H9 (cell line): ENCODE measurements around the gene AIG1. TPM values are rescaled to one million over a fixed set of nuclear protein-coding genes. Genes with fewer than 3 reads are reported as not detected.

Experiments
- DNase-seq: peaks from one replicate; pipeline ENCODE4 v3.0.0-alpha.2; 2017
- H2AFZ ChIP-seq: one replicate; pipeline ENCODE4 v1.6.1; 2013; ENCODE audit warnings: mild to moderate bottlenecking, low read length, control low read depth, moderate library complexity
- H2AK5ac ChIP-seq: 2 replicates; pipeline ENCODE4 v1.6.1; 2013; ENCODE audit warnings: low read length, control low read depth, mixed read lengths; ENCODE audit not compliant: insufficient read length
- H2BK120ac ChIP-seq: one replicate; pipeline ENCODE4 v1.6.1; 2013; ENCODE audit warnings: low read depth, mild to moderate bottlenecking, low read length, control low read depth, inconsistent platforms; ENCODE audit not compliant: poor library complexity, severe bottlenecking
- H2BK12ac ChIP-seq: 2 replicates; pipeline ENCODE4 v1.6.1; 2013; ENCODE audit warnings: low read length, control low read depth, mixed read lengths, low read depth; ENCODE audit not compliant: insufficient read length
- H2BK15ac ChIP-seq: 2 replicates; pipeline ENCODE4 v1.6.1; 2013; ENCODE audit warnings: low read depth, low read length, control low read depth
- H2BK20ac ChIP-seq: one replicate; pipeline ENCODE4 v1.6.1; 2013; ENCODE audit warnings: low read depth, mild to moderate bottlenecking, low read length, control low read depth, inconsistent platforms; ENCODE audit not compliant: poor library complexity, severe bottlenecking
- H2BK5ac ChIP-seq: 2 replicates; pipeline ENCODE4 v1.6.1; 2013; ENCODE audit warnings: low read length, control low read depth, mixed read lengths; ENCODE audit not compliant: insufficient read length
- H3K14ac ChIP-seq: 2 replicates; pipeline ENCODE4 v1.6.1; 2013; ENCODE audit warnings: low read length, control low read depth; ENCODE audit not compliant: insufficient read depth
- H3K18ac ChIP-seq: 2 replicates; pipeline ENCODE4 v1.6.1; 2013; ENCODE audit warnings: low read depth, mild to moderate bottlenecking, mixed read lengths, low read length, control low read depth; ENCODE audit not compliant: insufficient read length
- H3K23ac ChIP-seq: 2 replicates; pipeline ENCODE4 v1.6.1; 2013; ENCODE audit warnings: low read length, control low read depth, mixed read lengths, low read depth; ENCODE audit not compliant: insufficient read length
- H3K23me2 ChIP-seq: 2 replicates; pipeline ENCODE4 v1.6.1; 2013; ENCODE audit warnings: low read depth, mild to moderate bottlenecking, mixed read lengths, low read length, control low read depth; ENCODE audit not compliant: insufficient read length, poor library complexity, severe bottlenecking
- H3K27ac ChIP-seq: 2 replicates; pipeline ENCODE4 v1.5.1; 2013; ENCODE audit warnings: low read length, control low read depth, mixed read lengths, low read depth; ENCODE audit not compliant: insufficient read length
- H3K27me3 ChIP-seq: 2 replicates; pipeline ENCODE4 v1.6.1; 2013; ENCODE audit warnings: low read length, control low read depth, inconsistent platforms; ENCODE audit not compliant: insufficient read depth
- H3K4ac ChIP-seq: 2 replicates; pipeline ENCODE4 v1.6.1; 2013; ENCODE audit warnings: low read depth, mild to moderate bottlenecking, control low read depth, inconsistent platforms, low read length, moderate library complexity
- H3K4me1 ChIP-seq: 2 replicates; pipeline ENCODE4 v1.6.1; 2013; ENCODE audit warnings: low read length, control low read depth, inconsistent platforms; ENCODE audit not compliant: insufficient read depth
- H3K4me2 ChIP-seq: 2 replicates; pipeline ENCODE4 v1.6.1; 2013; ENCODE audit warnings: low read length, control low read depth, mixed read lengths; ENCODE audit not compliant: insufficient read length, insufficient read depth
- H3K56ac ChIP-seq: 2 replicates; pipeline ENCODE4 v1.6.1; 2013; ENCODE audit warnings: low read depth, mild to moderate bottlenecking, mixed read lengths, low read length, control low read depth; ENCODE audit not compliant: insufficient read length
- H3K79me1 ChIP-seq: 2 replicates; pipeline ENCODE4 v1.6.1; 2013; ENCODE audit warnings: low read depth, mild to moderate bottlenecking, moderate library complexity, low read length, control low read depth, inconsistent platforms; ENCODE audit not compliant: insufficient read depth, poor library complexity, severe bottlenecking
- H3K79me2 ChIP-seq: 2 replicates; pipeline ENCODE4 v1.6.1; 2013; ENCODE audit warnings: low read length, control low read depth, inconsistent platforms; ENCODE audit not compliant: insufficient read depth
- H3K9ac ChIP-seq: 2 replicates; pipeline ENCODE4 v1.6.1; 2013; ENCODE audit warnings: low read length, control low read depth, mixed read lengths; ENCODE audit not compliant: insufficient read length; ENCODE audit errors: extremely low read depth
- H3K9me3 ChIP-seq: one replicate; pipeline ENCODE4 v1.6.1; 2013; ENCODE audit warnings: low read depth, low read length, inconsistent platforms; ENCODE audit not compliant: control insufficient read depth
- H3T11ph ChIP-seq: one replicate; pipeline ENCODE4 v1.6.1; 2013; ENCODE audit warnings: mild to moderate bottlenecking, low read length, control low read depth, inconsistent platforms
- H4K20me1 ChIP-seq: one replicate; pipeline ENCODE4 v1.6.1; 2013; ENCODE audit not compliant: control insufficient read depth, insufficient read length, insufficient read depth
- H4K5ac ChIP-seq: 2 replicates; pipeline ENCODE4 v1.6.1; 2013; ENCODE audit warnings: low read depth, mild to moderate bottlenecking, mixed read lengths, low read length, control low read depth; ENCODE audit not compliant: insufficient read length
- H4K8ac ChIP-seq: replicated peaks from 2 replicates; pipeline ENCODE4 v1.6.1; 2013; ENCODE audit warnings: low read length, control low read depth, mixed read lengths, low read depth; ENCODE audit not compliant: insufficient read length
- H4K91ac ChIP-seq: 2 replicates; pipeline ENCODE4 v1.6.1; 2013; ENCODE audit warnings: low read depth, mild to moderate bottlenecking, moderate library complexity, mixed read lengths, low read length, control low read depth; ENCODE audit not compliant: insufficient read length
- H3K27ac Mint-ChIP-seq, 3 experiments: 2 replicates in 2 of 3; 3 replicates in 1 of 3; pipeline ENCODE4 v1.8.0; 2020 to 2021; ENCODE audit warnings: mixed read lengths in 3 of 3, mild to moderate bottlenecking in 1 of 3, moderate library complexity in 1 of 3
- H3K27me3 Mint-ChIP-seq: 2 replicates; pipeline ENCODE4 v1.8.0; 2021; ENCODE audit warnings: low read depth, mild to moderate bottlenecking, moderate library complexity, mixed read lengths
- H3K36me3 Mint-ChIP-seq, 3 experiments: 2 replicates in 2 of 3; 3 replicates in 1 of 3; pipeline ENCODE4 v1.8.0; 2020 to 2021; ENCODE audit warnings: low read depth in 3 of 3, mixed read lengths in 3 of 3; ENCODE audit not compliant: insufficient read depth in 1 of 3
- H3K4me1 Mint-ChIP-seq, 2 experiments: 2 replicates each; pipeline ENCODE4 v1.8.0; 2020; ENCODE audit warnings: mixed read lengths in 2 of 2
- H3K4me3 Mint-ChIP-seq, 2 experiments: 2 replicates in 1 of 2; 3 replicates in 1 of 2; pipeline ENCODE4 v1.8.0; 2020 to 2021; ENCODE audit warnings: mild to moderate bottlenecking in 2 of 2, mixed read lengths in 2 of 2, moderate library complexity in 1 of 2
- H3K9me3 Mint-ChIP-seq, 2 experiments: 2 replicates in 1 of 2; 3 replicates in 1 of 2; pipeline ENCODE4 v1.8.0; 2020; ENCODE audit warnings: mild to moderate bottlenecking in 2 of 2, mixed read lengths in 2 of 2, moderate library complexity in 1 of 2
- CTCF ChIP-seq: fragments of 200-600 bp; sonication (generic); conservative IDR thresholded peaks from 3 replicates; pipeline ENCODE4 v1.8.0; 2021; ENCODE audit warnings: antibody characterized with exemption, mild to moderate bottlenecking
- WGBS: extraction: QIAGEN DNeasy Blood & Tissue Kit; methylation state at CpG from one replicate; pipeline ENCODE4 v1.1.7; 2013; ENCODE audit warnings: missing lambda C conversion rate, low lambda C conversion rate, mixed read lengths; ENCODE audit not compliant: insufficient read length; ENCODE audit errors: extremely low coverage; 5-methylcytosine and 5-hydroxymethylcytosine counted together
- total RNA-seq: library from RNA; stranded (reverse); gene quantifications from 2 replicates; pipeline ENCODE4 v1.2.1, GENCODE V29; 2021

Gene AIG1
- total RNA-seq, 1 experiment from 2014 or later: 44.6 TPM

DNA sequence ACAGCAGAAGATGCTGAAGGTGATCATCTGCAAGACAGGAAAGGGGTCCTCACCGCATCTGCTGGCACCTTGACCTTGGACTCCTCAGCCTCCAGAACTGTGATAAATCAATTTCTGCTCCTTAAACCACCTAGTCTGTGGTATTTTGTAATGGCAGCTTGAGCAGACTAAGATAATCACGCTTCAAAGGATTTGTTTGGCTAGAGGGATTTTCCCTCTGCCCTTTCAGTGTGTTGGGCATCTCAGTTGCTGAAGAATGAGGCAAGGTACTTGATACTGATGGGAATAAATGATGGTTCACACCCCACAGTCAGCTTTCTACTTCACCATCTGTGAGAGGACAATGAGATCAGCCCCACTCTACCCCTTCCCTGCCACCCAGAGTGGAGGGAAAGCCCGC is 329.6 kb downstream of the AIG1 start:
- no peaks in the 10 kb centered on the region for H3K9me3 ChIP-seq
- no peak overlapping the region for H4K91ac ChIP-seq
- no peak overlapping the region for H2BK5ac ChIP-seq
- no peaks in the 10 kb centered on the region for H3K27me3 ChIP-seq
- no peaks in the 10 kb centered on the region for H3K79me2 ChIP-seq
- no peak overlapping the region for H3K27ac Mint-ChIP-seq
- no peak overlapping the region for H2AK5ac ChIP-seq
- H3K14ac ChIP-seq: no peak overlapping the region
- H3K79me1 ChIP-seq: no peaks in the 10 kb centered on the region
- no peak overlapping the region for H3K23ac ChIP-seq
- H3K9me3 Mint-ChIP-seq: no peaks in the 10 kb centered on the region
- H3K27ac ChIP-seq: no peak overlapping the region
- H3K23me2 ChIP-seq: no peaks in the 10 kb centered on the region
- no peak overlapping the region for H3K18ac ChIP-seq
- H3K4me1 Mint-ChIP-seq: peaks cover 0 to 5% of the 10 kb centered on the region in 2 experiments; a peak in 2 of 4 replicates
- no CpG with 5 or more reads among the region's 3 CpGs for WGBS
- H3K4me3 Mint-ChIP-seq: no peak overlapping the region
- H3K4me1 ChIP-seq: no peaks in the 10 kb centered on the region
- no peak overlapping the region for H3K56ac ChIP-seq
- H3K27me3 Mint-ChIP-seq: no peaks in the 10 kb centered on the region
- H3K9ac ChIP-seq: no peak overlapping the region
- no peak overlapping the region for H4K5ac ChIP-seq
- H4K20me1 ChIP-seq: no peaks in the 10 kb centered on the region
- H3K36me3 Mint-ChIP-seq: no peaks in the 10 kb centered on the region
- no peak overlapping the region for H2BK20ac ChIP-seq
- H2BK12ac ChIP-seq: no peak overlapping the region
- no peak for TF ChIP-seq CTCF
- H3K4me2 ChIP-seq: no peak overlapping the region
- H2BK120ac ChIP-seq: no peak overlapping the region
- H2BK15ac ChIP-seq: no peak overlapping the region
- H3T11ph ChIP-seq: no peak overlapping the region
- DNase-seq: no peak
- H3K4ac ChIP-seq: no peak overlapping the region
- H2AFZ ChIP-seq: no peak overlapping the region
- no peak overlapping the region for H4K8ac ChIP-seq

Other genes starting within 250 kb of the AIG1 start
- 3.6 and 4.2 TPM in 2 replicates for gene HIVEP2, start 115.7 kb upstream of the AIG1 start, total RNA-seq